AG09319 (cell line): ENCODE data around the gene USP44.
A peak's percentile ranks its signal among the peaks of the same experiment; 100 is the strongest.

Experiments used
- DNase-seq: peaks from one replicate; pipeline ENCODE4 v3.0.0-alpha.2; 2010; ENCODE audit warnings: low read depth; ENCODE audit errors: extremely low read depth
- TF ChIP-seq, protein P1 (sequence below): IDR thresholded peaks from 2 replicates; pipeline ENCODE4 v1.5.1; 2011; ENCODE audit warnings: low read depth, mild to moderate bottlenecking, inconsistent platforms, low read length, moderate library complexity

Gene USP44

DNA sequence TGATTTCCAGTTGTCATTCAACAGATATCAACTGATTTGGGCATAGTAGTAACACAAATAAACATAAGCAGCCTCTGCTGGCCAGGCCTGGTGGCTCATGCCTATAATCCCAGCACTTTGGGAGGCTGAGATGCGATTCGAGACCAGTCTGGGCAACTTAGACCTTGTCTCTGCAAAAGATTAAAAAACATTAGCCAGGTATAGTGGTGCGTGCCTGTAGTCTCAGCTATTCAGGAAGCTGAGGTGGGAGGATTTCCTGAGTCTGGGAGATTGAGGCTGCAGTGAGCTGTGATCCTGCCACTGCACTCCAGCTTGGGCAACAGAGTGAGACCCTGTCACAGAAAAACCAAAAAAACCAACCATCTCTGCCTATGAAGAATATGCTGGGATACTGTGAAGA lies 70.2 kb downstream of the USP44 start:
- TF ChIP-seq, protein P1, sequence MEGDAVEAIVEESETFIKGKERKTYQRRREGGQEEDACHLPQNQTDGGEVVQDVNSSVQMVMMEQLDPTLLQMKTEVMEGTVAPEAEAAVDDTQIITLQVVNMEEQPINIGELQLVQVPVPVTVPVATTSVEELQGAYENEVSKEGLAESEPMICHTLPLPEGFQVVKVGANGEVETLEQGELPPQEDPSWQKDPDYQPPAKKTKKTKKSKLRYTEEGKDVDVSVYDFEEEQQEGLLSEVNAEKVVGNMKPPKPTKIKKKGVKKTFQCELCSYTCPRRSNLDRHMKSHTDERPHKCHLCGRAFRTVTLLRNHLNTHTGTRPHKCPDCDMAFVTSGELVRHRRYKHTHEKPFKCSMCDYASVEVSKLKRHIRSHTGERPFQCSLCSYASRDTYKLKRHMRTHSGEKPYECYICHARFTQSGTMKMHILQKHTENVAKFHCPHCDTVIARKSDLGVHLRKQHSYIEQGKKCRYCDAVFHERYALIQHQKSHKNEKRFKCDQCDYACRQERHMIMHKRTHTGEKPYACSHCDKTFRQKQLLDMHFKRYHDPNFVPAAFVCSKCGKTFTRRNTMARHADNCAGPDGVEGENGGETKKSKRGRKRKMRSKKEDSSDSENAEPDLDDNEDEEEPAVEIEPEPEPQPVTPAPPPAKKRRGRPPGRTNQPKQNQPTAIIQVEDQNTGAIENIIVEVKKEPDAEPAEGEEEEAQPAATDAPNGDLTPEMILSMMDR: no peak; the same call in 1 of the 2 replicates

DNA sequence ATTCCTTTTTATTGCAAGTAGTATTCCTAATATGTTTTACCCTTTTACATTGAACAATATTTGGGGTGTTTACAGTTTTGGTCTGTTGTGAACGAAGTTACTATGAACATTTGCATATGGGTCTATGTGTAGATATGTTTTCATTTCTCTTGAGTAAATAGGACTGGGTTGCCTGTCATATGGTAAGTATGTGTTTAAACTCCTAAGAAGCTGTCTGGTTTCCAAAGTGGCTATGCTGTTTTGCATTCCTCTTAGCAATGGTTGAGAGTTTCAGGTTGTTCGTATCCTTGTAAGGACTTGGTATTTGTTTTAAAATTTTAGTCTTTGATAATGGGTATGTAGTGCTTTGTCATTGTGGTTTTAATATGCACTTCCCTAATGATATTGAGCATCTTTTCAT lies 71.0 kb downstream of the USP44 start:
- no peak for DNase-seq
- TF ChIP-seq, protein P1: no peak

More for the DNA sequence above, 70.2 kb downstream of the USP44 start:
- no peak for DNase-seq

DNA sequence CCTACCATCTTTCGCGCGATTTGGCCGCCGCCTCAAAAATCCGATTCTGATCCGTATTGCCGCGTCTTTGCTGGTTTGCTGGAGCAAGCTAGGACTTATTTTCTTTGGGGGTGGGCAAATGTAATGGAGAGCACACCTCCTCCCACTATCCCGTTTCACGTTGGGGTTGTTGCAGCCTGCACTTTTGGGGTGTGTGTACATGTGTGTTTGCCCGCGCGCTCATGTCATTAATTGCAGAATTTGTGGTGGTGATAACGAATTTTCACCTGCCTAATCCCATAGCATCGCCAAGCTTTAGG lies 76.7 kb downstream of the USP44 start:
- DNase-seq: no peak
- TF ChIP-seq, protein P1: no peak

DNA sequence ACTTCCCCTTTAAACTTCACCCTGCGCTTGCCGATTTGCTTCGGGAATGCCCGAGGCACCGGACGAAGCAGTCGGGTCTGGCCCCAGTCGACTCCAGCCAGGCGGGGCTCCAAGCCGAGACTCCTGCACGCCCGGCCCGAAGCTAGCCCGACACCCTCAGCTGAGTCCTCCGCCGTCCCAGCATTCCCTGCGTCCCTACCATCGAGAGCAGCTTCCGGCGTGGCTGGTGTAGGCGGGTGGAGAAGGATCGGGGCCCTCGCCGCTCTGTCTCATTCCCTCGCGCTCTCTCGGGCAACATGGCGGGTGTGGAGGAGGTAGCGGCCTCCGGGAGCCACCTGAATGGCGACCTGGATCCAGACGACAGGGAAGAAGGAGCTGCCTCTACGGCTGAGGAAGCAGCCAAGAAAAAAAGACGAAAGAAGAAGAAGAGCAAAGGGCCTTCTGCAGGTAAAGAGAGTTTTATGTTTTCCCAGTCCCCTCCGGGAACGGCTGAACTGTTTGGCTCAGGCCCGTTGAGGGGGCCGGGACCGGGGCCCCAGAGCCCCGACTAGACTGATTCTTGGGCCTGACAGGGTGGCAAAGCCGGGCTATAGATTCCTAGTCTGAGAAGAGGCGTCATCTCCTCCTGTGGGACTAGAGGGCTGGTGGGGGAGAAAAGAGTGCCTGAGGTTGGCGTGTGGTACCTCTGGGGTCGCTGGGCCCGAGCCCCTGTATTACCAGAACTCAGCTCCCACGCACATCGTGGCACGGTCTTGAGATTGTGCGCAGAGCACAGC lies 77.2 kb downstream of the USP44 start, which contains the start of gene METAP2:
Gene METAP2, plus strand, starts transcription at position 269 of the 776 bp plus-strand sequence. Its CDS starts 28 bp downstream, at position 297.
- DNase-seq: peak; percentile 92
- TF ChIP-seq, protein P1: no peak

DNA sequence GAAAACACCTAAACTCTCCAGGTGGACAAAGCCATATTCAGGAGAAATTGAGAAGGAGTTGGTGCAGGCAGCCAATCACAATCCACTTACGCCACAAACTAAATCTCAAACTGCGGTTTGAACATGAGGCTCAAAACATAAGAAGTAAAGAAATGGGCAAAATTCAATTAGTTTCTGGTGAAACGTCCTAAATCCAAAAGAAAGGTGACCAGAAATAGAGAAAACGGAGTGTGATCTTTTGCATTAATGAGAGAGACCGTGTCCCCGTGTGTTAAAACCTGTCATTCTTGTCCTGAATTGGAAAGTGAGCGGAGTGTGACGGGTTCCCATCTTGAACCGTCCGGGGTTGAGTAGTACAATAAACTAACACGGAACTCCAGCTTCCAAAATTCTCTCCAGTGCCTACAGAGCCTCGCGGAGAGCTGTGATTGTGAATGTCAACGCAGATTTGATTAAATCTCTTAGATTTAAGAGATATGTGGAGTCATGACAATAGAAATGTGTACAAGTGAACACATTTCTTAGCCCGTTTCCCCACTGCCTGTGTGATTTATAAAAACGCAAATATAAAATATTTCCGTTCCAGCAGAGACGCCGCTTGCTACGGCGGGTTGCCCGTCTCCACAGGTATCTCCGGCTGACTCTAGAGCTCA lies 77.9 kb downstream of the USP44 start:
- no peak for DNase-seq
- TF ChIP-seq, protein P1: no peak

DNA sequence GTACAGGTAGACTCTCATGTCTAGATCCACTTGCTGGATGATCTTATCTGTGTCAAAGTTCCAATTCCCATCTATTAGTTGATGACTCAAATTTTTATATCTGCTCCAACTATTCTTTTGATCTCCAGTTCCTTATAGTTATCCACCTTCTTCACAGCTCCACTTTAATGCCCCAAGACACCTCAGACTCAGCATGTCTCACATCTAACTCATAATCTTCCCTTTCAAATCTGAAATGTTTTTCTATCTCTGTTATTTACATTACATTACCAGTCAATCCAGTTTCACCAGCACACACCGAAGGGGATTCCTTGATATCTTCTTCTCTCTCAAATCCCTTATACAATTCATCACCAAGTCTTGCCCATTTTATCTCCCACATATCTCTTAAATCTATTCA lies 81.0 kb downstream of the USP44 start:
- TF ChIP-seq, protein P1: no peak
- DNase-seq: no peak
